ENCODE data around the gene OR9Q1. TPM values are rescaled to one million over a fixed set of nuclear protein-coding genes. Genes with fewer than 3 reads are reported as not detected.

Gene OR9Q1
- total and polyA plus RNA-seq, 2 of the 13 experiments (the other 11 are each of a cell fraction or from before 2014, with no cell fraction given): not detected

DNA sequence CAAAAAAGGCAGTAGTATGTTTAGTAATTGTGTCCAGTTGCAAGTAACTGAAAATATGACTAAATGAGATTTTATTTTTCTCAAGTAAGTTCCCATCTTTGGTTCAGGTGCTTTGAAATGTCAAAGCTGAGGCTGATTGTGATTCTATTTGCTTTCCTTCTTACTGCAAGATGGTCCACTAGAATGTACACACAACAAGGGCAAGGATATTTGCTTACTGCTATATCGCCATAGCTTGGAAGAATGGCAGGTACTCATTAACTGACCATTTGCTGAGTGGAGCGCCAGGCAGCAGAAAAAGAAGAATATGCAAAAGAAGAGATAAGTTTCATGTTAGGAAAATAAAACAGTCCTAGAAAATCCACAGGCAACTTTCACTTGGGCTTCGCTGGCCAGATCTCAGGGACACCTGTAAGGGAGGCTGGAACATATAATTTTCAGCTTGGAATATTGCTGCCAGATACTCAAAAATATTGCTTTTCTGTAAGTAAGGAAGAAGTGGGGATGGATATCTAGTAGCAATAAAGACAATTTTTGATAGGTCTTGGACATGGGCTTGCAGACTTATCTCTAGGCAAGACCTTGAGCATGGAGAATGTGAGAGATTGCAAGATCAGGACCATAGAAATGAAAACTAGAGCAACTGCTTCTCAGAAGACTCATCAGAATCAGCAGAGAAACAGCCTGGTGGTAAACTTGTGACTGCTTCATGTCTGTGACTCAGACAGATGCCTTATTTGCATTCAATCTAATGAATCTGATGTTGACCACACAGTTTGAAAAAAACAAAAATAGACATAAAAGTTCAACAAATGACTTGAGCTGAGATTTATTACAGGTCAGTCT is 44.8 kb upstream of the OR9Q1 start (continued):
- TF ChIP-seq NPAS2 (CRISPR knock-in tag; IDR thresholded peaks at IDR 0.05; ENCODE audit: borderline replicate concordance): no peak
- TF ChIP-seq MED1 (CRISPR knock-in tag; IDR thresholded peaks at IDR 0.05): peak; percentile 71
- TF ChIP-seq SOX6 (IDR thresholded peaks at IDR 0.05): no peak
- TF ChIP-seq SOX6 (CRISPR knock-in tag; IDR thresholded peaks at IDR 0.05): peak; percentile 85
- TF ChIP-seq MED8 (CRISPR knock-in tag; IDR thresholded peaks at IDR 0.05; ENCODE audit: insufficient replicate concordance): peak; percentile 37
- TF ChIP-seq, protein P1, sequence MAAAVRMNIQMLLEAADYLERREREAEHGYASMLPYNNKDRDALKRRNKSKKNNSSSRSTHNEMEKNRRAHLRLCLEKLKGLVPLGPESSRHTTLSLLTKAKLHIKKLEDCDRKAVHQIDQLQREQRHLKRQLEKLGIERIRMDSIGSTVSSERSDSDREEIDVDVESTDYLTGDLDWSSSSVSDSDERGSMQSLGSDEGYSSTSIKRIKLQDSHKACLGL (CRISPR knock-in tag; IDR thresholded peaks at IDR 0.05): no peak
- 0 out of 2 replicates have a peak, but pooled peaks have one; percentile 30 for TF ChIP-seq NKX3-1 (CRISPR knock-in tag; IDR thresholded peaks at IDR 0.05)
- TF ChIP-seq, protein P2, sequence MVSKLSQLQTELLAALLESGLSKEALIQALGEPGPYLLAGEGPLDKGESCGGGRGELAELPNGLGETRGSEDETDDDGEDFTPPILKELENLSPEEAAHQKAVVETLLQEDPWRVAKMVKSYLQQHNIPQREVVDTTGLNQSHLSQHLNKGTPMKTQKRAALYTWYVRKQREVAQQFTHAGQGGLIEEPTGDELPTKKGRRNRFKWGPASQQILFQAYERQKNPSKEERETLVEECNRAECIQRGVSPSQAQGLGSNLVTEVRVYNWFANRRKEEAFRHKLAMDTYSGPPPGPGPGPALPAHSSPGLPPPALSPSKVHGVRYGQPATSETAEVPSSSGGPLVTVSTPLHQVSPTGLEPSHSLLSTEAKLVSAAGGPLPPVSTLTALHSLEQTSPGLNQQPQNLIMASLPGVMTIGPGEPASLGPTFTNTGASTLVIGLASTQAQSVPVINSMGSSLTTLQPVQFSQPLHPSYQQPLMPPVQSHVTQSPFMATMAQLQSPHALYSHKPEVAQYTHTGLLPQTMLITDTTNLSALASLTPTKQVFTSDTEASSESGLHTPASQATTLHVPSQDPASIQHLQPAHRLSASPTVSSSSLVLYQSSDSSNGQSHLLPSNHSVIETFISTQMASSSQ (IDR thresholded peaks at IDR 0.05; ENCODE audit: low read depth): peak; percentile 80
- TF ChIP-seq, protein P2 (CRISPR knock-in tag; IDR thresholded peaks at IDR 0.05; ENCODE audit: borderline replicate concordance): peak; percentile 81; the same call in 1 of the 2 replicates
- TF ChIP-seq CREM (IDR thresholded peaks at IDR 0.05): peak; percentile 33; the same call in 1 of the 2 replicates
- no peak for TF ChIP-seq CREM (CRISPR knock-in tag; IDR thresholded peaks at IDR 0.05)
- TF ChIP-seq CREB1 (IDR thresholded peaks at IDR 0.05): no peak
- TF ChIP-seq CREB1 (CRISPR knock-in tag; IDR thresholded peaks at IDR 0.05): no peak
- TF ChIP-seq SP2 (CRISPR knock-in tag; IDR thresholded peaks at IDR 0.05): no peak
